Activated CD4-positive, CD25-positive, alpha-beta regulatory T cell (primary cell): ENCODE results near the gene SUPT20H.

Experiments used
- DNase-seq, 4 experiments: peaks; one replicate each; lab custom pipeline; 2025; lab: John Stamatoyannopoulos, UW

SUPT20H gene

GRCh38 chr13:36999054-36999714, 60.3 kb downstream of the SUPT20H start, which contains the start of gene ALG5:
Gene ALG5 (minus strand): TSS chr13:36999340. CDS start chr13:36999300, 40 bp downstream.
- DNase-seq, result peak; percentile 83 to 92 (median 88)

- peak in 2 of 4 experiments; percentile 2 to 10 for DNase-seq
These were observed 60.9 kb downstream of the SUPT20H start for GRCh38 chr13:36998624-36999041.

GRCh38 chr13:36997716-36998427, 61.6 kb downstream of the SUPT20H start:
- DNase-seq, result no peak

- no peak for DNase-seq
These were observed 67.1 kb downstream of the SUPT20H start for GRCh38 chr13:36992362-36992761.

- DNase-seq, result no peak
These were observed 72.8 kb downstream of the SUPT20H start for GRCh38 chr13:36986462-36987240.

- DNase-seq, result no peak
These were observed 78.2 kb downstream of the SUPT20H start for GRCh38 chr13:36981156-36981743.

GRCh38 chr13:36979361-36980050, 80.0 kb downstream of the SUPT20H start:
- no peak for DNase-seq

GRCh38 chr13:36975172-36975571, 84.3 kb downstream of the SUPT20H start:
- no peak for DNase-seq

GRCh38 chr13:36973621-36974295, 85.7 kb downstream of the SUPT20H start:
- no peak for DNase-seq

- DNase-seq, result no peak
These were observed 86.5 kb downstream of the SUPT20H start for GRCh38 chr13:36973009-36973408.

GRCh38 chr13:36966404-36966803, 93.1 kb downstream of the SUPT20H start:
- no peak for DNase-seq

- DNase-seq, result no peak
These were observed 93.7 kb downstream of the SUPT20H start for GRCh38 chr13:36965767-36966166.

GRCh38 chr13:36959456-36960116, 99.9 kb downstream of the SUPT20H start:
- DNase-seq, result no peak
